GM12878 (cell line): ENCODE measurements around the gene ZNF618. TPM values are rescaled to one million over a fixed set of nuclear protein-coding genes. Genes with fewer than 3 reads are reported as not detected.

Experiments
- ATAC-seq: fragments of 200-7000 bp; cut with Tn5 transposase; 3 replicates; pipeline ENCODE4 v1.9.1; 2020; ENCODE audit warnings: mild to moderate bottlenecking, moderate library complexity
- BruUV-seq: library from RNA; stranded (reverse); fragments of 400-500 nt; replicated peaks from 2 replicates; lab custom pipeline; 2021; lab: Mats Ljungman, UMichigan
- CTCF ChIA-PET: fragments of 300-600 bp; sonication (Branson Sonifier 250); formaldehyde crosslinking; extraction: SDS; loops from one replicate; lab custom pipeline; 2021; ENCODE audit warnings: inconsistent platforms; lab: Yijun Ruan, JAX
- POLR2A ChIA-PET: fragments of 350-600 bp; formaldehyde crosslinking; extraction: SDS; loops from one replicate; lab custom pipeline; 2021; ENCODE audit warnings: inconsistent platforms; lab: Charles Lee
- RAD21 ChIA-PET: fragments of 300-600 bp; sonication (Branson Sonifier 250); formaldehyde crosslinking; loops from one replicate; lab custom pipeline; 2023; ENCODE audit warnings: antibody characterized with exemption; ENCODE audit not compliant: unreplicated experiment; lab: Charles Lee
- SMC1A ChIA-PET: fragments of 300-600 bp; sonication (Branson Sonifier 250); formaldehyde crosslinking; loops from one replicate; lab custom pipeline; 2023; ENCODE audit not compliant: unreplicated experiment, uncharacterized antibody; lab: Charles Lee
- DNase-seq: peaks from one replicate; pipeline ENCODE4 v3.0.0-alpha.2; 2011; ENCODE audit warnings: low read depth, low spot score
- FAIRE-seq: peaks from 3 replicates; lab custom pipeline; 2011; peaks lifted over from hg19 to GRCh38; lab: Jason Lieb, UNC
- H2AFZ ChIP-seq: 2 replicates; pipeline ENCODE4 v1.6.0; 2011; ENCODE audit warnings: low read depth, low read length, control low read depth; ENCODE audit not compliant: control insufficient read depth
- H3K27ac ChIP-seq: 2 replicates; pipeline ENCODE4 v1.5.1; 2011; ENCODE audit warnings: control low read depth; ENCODE audit not compliant: control insufficient read depth, insufficient read depth
- H3K27me3 ChIP-seq, 2 experiments: replicated peaks in 1 of 2; 2 replicates each; pipeline versions ENCODE4 v1.6.0 to v1.6.1; 2011; ENCODE audit warnings: low read length in 1 of 2; ENCODE audit not compliant: control insufficient read depth in 2 of 2, insufficient read depth in 2 of 2
- H3K36me3 ChIP-seq, 2 experiments: 2 replicates each; pipeline ENCODE4 v1.5.1; 2011; ENCODE audit warnings: low read length in 1 of 2; ENCODE audit not compliant: control insufficient read depth in 2 of 2, insufficient read depth in 2 of 2
- H3K4me1 ChIP-seq: 2 replicates; pipeline ENCODE4 v1.6.1; 2011; ENCODE audit warnings: mild to moderate bottlenecking, low read length, moderate library complexity, mixed read lengths; ENCODE audit not compliant: control insufficient read depth, insufficient read depth
- H3K4me2 ChIP-seq: 2 replicates; pipeline ENCODE4 v1.6.0; 2011; ENCODE audit warnings: control low read depth; ENCODE audit not compliant: control insufficient read depth, insufficient read depth
- H3K4me3 ChIP-seq: fragments of 200-600 bp; sonication (generic); 2 replicates; pipeline ENCODE4 v1.5.1; 2016
- H3K79me2 ChIP-seq: 2 replicates; pipeline ENCODE4 v1.6.0; 2011; ENCODE audit warnings: low read length; ENCODE audit not compliant: control insufficient read depth, insufficient read depth
- H3K9ac ChIP-seq: 2 replicates; pipeline ENCODE4 v1.8.0; 2011; ENCODE audit warnings: low read length, control low read depth, mixed read lengths; ENCODE audit not compliant: control insufficient read depth, insufficient read depth
- H3K9me3 ChIP-seq: replicated peaks from 3 replicates; pipeline ENCODE4 v1.5.1; 2011; ENCODE audit warnings: mild to moderate bottlenecking, low read length; ENCODE audit not compliant: control insufficient read depth, insufficient read depth
- H4K20me1 ChIP-seq: 2 replicates; pipeline ENCODE4 v1.6.0; 2011; ENCODE audit not compliant: control insufficient read depth, insufficient read depth
- FOXK2 ChIP-seq: fragments of 450-650 bp; IDR thresholded peaks from 2 replicates; pipeline ENCODE4 v1.6.1; 2017; ENCODE audit warnings: mild to moderate bottlenecking, moderate library complexity
- WGBS: methylation state at CpG from one replicate; pipeline ENCODE4 v1.1.6; 2016; ENCODE audit warnings: low lambda C conversion rate; ENCODE audit not compliant: insufficient replicate concordance, insufficient coverage; ENCODE audit errors: missing lambda C conversion rate; 5-methylcytosine and 5-hydroxymethylcytosine counted together
- in situ Hi-C: fragments of 300-500 bp; cut with MboI; formaldehyde crosslinking; loops from 9 replicates; pipeline ENCODE4 v1.14.3; 2018; ENCODE audit warnings: mixed read lengths
- intact Hi-C: fragments of 100-400 bp; cut with micrococcal nuclease; formaldehyde crosslinking; loops from one replicate; pipeline ENCODE4 v1.14.2; 2022; ENCODE audit not compliant: unreplicated experiment
- polyA plus RNA-seq, 11 experiments: library from polyadenylated mRNA; depleted of rRNA in 4 of 11; unstranded in 6 of 11; stranded (reverse) in 5 of 11; fragments of >200 nt; fragmentation: Nextera tagmentation in 4 of 11; fragmentation: Illumina TruSeq in 1 of 11; extraction: Ambion mirVana in 4 of 11; extraction: Trizol in 1 of 11; gene quantifications; 1 replicate in 1 of 11; 2 replicates in 10 of 11; pipeline versions ENCODE4 v1.2.1 to v1.2.3, GENCODE V29; 2011 to 2016; ENCODE audit warnings: inconsistent platforms in 2 of 11, missing spikeins in 2 of 11, low read depth in 1 of 11
- total RNA-seq, 4 experiments: library from RNA; depleted of rRNA in 3 of 4; stranded (reverse); fragments of >200 nt in 3 of 4; fragmentation: Illumina TruSeq in 1 of 4; extraction: Trizol in 1 of 4; gene quantifications; 2 replicates each; pipeline versions ENCODE4 v1.2.1 to v1.2.3, GENCODE V29; 2013 to 2021
- TF ChIP-seq, protein P1 (sequence below): IDR thresholded peaks from 2 replicates; pipeline ENCODE4 v1.6.1; 2012; ENCODE audit warnings: improper control_type of control experiment, low read depth, low read length; ENCODE audit not compliant: insufficient replicate concordance

The ZNF618 gene
- total and polyA plus RNA-seq, 10 of the 15 experiments (the other 5 are each of a cell fraction or from before 2014, with no cell fraction given) = 0.01 to 0.24 (median 0.06) TPM; not detected in 2

DNA sequence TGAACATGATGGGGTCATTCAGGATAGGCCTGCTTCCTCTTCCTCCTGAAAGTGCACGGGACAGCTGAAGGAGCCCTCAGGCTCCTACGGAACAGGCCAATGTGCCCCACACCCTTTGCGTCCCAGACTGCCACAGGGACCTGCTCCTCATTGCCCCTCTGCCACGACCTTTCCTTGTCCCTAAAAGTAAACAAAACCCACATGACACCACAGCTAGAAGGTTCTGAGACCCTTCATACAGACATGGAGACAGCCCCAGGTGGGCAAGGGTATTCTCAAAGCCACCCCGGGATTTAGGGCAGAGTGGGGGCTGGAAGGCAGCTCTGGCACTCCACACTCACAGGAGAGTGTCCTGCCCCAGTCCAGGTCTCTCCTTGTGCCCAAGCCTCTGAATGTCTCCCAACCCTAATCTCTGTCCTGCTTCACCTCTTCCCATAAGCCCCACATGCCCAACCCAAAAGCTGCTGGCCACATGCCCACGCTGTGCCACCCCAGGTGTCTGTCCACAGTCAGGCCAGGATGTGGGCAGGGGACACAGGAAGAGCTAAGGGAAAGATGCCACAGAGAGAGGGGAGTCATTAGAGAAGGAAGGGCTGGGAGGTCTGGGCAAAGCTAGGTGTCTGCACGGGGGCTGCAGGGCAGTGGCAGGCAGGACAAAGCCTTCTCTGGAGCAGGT, 201.2 kb downstream of the ZNF618 start (continued):
- TF ChIP-seq, protein P1, sequence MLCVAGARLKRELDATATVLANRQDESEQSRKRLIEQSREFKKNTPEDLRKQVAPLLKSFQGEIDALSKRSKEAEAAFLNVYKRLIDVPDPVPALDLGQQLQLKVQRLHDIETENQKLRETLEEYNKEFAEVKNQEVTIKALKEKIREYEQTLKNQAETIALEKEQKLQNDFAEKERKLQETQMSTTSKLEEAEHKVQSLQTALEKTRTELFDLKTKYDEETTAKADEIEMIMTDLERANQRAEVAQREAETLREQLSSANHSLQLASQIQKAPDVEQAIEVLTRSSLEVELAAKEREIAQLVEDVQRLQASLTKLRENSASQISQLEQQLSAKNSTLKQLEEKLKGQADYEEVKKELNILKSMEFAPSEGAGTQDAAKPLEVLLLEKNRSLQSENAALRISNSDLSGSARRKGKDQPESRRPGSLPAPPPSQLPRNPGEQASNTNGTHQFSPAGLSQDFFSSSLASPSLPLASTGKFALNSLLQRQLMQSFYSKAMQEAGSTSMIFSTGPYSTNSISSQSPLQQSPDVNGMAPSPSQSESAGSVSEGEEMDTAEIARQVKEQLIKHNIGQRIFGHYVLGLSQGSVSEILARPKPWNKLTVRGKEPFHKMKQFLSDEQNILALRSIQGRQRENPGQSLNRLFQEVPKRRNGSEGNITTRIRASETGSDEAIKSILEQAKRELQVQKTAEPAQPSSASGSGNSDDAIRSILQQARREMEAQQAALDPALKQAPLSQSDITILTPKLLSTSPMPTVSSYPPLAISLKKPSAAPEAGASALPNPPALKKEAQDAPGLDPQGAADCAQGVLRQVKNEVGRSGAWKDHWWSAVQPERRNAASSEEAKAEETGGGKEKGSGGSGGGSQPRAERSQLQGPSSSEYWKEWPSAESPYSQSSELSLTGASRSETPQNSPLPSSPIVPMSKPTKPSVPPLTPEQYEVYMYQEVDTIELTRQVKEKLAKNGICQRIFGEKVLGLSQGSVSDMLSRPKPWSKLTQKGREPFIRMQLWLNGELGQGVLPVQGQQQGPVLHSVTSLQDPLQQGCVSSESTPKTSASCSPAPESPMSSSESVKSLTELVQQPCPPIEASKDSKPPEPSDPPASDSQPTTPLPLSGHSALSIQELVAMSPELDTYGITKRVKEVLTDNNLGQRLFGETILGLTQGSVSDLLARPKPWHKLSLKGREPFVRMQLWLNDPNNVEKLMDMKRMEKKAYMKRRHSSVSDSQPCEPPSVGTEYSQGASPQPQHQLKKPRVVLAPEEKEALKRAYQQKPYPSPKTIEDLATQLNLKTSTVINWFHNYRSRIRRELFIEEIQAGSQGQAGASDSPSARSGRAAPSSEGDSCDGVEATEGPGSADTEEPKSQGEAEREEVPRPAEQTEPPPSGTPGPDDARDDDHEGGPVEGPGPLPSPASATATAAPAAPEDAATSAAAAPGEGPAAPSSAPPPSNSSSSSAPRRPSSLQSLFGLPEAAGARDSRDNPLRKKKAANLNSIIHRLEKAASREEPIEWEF = no peak

DNA sequence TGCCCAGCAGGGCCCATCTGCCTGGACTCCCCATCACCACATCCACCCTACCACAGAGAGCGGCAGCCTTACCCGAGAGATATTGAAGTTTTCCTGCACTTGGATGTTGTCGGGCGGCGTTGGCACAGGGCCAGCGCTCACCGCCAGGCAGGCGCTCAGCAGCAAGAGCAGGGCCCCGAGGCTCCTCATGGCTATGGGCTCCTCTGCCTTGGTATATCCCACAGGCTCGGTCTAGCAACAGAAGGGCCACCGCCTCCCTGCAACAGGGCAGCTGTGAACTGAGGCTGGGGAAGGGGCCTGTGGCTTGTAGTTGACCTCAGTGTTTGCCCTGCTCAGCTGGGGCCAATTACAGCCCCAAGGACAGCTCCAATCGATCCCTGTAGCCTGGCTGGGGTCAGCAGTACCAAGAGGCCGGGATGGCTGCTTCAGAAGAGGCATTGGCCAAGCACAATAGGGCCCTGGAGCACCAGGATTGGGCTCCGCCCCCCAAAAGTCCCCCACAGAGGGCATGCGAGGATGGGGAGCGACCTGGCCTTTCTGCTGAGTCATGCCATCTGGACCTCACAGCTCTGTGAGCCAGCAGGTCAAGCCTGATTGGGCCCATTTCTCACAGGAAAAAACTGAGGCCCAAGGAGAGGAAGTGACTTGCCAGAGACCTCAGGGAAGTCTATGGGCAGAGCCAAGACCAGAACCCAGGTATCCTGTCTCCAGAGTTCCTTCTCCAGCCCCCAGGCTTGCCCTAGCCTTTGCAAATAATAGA, 202.1 kb downstream of the ZNF618 start, which contains the start of gene AMBP:
AMBP (minus strand) TSS at position 280 of the 760 bp plus-strand sequence; CDS start at position 189, 91 bp downstream.
- intact Hi-C loops (no loop called here), in situ Hi-C loops (loop anchor here (25.0 kb wide), 1 partner anchor 209 kb away; no protein-coding TSS in a partner anchor)
- no peaks in the 10 kb centered on the region; a peak in 2 of 4 replicates for H3K27me3 ChIP-seq
- H3K36me3 ChIP-seq = no peaks in the 10 kb centered on the region
- DNase-seq (no peak), ATAC-seq (no peak), FAIRE-seq (no peak)
- ChIA-PET RAD21 (no interaction called here), CTCF (no interaction called here), SMC1A (no interaction called here), POLR2A (no interaction called here)
- no peak for TF ChIP-seq FOXK2
- H3K27ac ChIP-seq = no peak within 1 kb of the TSS
- H3K79me2 ChIP-seq = no peaks in the 10 kb centered on the region
- H3K4me2 ChIP-seq = no peak within 1 kb of the TSS
- no TSS peak for BruUV-seq
- H3K4me3 ChIP-seq = no peak within 1 kb of the TSS
- H3K4me1 ChIP-seq = no peaks in the 10 kb centered on the region
- 44% methylated on average over 16 of the region's 16 CpGs for WGBS
- H3K9ac ChIP-seq = no peak within 1 kb of the TSS
- H3K9me3 ChIP-seq = no peaks in the 10 kb centered on the region
- no peaks in the 10 kb centered on the region for H4K20me1 ChIP-seq
- no peak within 1 kb of the TSS for H2AFZ ChIP-seq
